ENCODE measurements around the gene PTPRF. TPM values are rescaled to one million over a fixed set of nuclear protein-coding genes. Genes with fewer than 3 reads are reported as not detected.

Gene PTPRF
- total RNA-seq, 1 donor from 2014 or later = 71.1 TPM

DNA sequence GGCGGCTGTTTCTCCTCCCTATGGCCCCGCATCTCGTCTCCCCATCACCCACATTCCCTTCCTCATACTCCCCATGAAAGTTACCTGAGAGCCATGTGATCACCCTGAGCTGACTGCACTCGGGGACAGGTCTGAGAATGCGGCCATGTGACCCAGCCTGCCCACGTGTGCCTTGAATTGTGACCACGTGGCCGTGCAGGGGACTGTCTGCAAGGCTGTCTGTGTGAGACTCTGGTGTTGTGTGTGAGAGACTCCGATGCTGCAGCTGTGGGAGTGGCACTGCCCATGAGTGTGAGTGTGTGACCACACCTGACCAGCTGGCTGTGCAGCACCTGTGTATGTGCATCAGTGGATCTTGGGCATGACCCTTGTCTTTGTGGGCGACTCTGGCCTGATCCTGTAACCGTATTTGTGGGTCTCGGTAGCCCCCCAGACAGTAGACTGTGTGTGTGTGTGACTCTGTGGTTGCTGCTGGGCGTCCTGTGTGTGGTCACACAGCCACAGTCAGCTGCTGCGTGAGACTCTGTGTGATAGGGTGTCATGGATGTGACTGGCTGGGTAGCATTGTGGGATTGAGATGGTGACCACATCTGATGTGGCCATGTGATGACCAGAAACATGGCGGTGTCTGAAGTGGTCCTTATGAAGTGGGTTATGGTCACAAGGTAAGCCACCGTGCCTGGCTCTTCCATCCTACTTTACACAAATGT lies 62.4 kb downstream of the PTPRF start:
- peaks cover 3% of the 10 kb centered on the region for H3K27me3 Mint-ChIP-seq (ENCODE audit: insufficient read depth, low read depth)
- H3F3A ChIP-seq (ENCODE audit: low read depth) = no peaks in the 10 kb centered on the region
- peaks cover 26% of the 10 kb centered on the region for H3K36me3 Mint-ChIP-seq
- no peaks in the 10 kb centered on the region for H3K36me3 ChIP-seq
- no peaks in the 10 kb centered on the region for H3K27me3 ChIP-seq
- H3K4me3 ChIP-seq = no peak overlapping the region
- H3K9me3 Mint-ChIP-seq = no peaks in the 10 kb centered on the region
- no peak overlapping the region for H3K27ac Mint-ChIP-seq
- H3K27ac ChIP-seq = no peak overlapping the region
- H2AFZ ChIP-seq (replicated peaks) = no peak overlapping the region
- H4K20me1 ChIP-seq (ENCODE audit: low read depth) = peaks cover 2% of the 10 kb centered on the region
- no peak for TF ChIP-seq EZH2phosphoT487 (IDR thresholded peaks at IDR 0.05)
- TF ChIP-seq, protein P1, sequence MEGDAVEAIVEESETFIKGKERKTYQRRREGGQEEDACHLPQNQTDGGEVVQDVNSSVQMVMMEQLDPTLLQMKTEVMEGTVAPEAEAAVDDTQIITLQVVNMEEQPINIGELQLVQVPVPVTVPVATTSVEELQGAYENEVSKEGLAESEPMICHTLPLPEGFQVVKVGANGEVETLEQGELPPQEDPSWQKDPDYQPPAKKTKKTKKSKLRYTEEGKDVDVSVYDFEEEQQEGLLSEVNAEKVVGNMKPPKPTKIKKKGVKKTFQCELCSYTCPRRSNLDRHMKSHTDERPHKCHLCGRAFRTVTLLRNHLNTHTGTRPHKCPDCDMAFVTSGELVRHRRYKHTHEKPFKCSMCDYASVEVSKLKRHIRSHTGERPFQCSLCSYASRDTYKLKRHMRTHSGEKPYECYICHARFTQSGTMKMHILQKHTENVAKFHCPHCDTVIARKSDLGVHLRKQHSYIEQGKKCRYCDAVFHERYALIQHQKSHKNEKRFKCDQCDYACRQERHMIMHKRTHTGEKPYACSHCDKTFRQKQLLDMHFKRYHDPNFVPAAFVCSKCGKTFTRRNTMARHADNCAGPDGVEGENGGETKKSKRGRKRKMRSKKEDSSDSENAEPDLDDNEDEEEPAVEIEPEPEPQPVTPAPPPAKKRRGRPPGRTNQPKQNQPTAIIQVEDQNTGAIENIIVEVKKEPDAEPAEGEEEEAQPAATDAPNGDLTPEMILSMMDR (IDR thresholded peaks at IDR 0.05) = no peak
- no peak for TF ChIP-seq EZH2 (IDR thresholded peaks at IDR 0.05)
- no peaks in the 10 kb centered on the region for H3K79me2 ChIP-seq (ENCODE audit: low read depth)
- no peak for DNase-seq (ENCODE audit: low spot score)
- H3K9me3 ChIP-seq (ENCODE audit: low read depth) = no peaks in the 10 kb centered on the region
- H3K4me2 ChIP-seq = no peak overlapping the region
- no peaks in the 10 kb centered on the region for H3K4me1 Mint-ChIP-seq
- H3K9ac ChIP-seq = no peak overlapping the region
- no peaks in the 10 kb centered on the region for H3K4me1 ChIP-seq
- H3K4me3 Mint-ChIP-seq = peak overlapping the region; percentile 50

DNA sequence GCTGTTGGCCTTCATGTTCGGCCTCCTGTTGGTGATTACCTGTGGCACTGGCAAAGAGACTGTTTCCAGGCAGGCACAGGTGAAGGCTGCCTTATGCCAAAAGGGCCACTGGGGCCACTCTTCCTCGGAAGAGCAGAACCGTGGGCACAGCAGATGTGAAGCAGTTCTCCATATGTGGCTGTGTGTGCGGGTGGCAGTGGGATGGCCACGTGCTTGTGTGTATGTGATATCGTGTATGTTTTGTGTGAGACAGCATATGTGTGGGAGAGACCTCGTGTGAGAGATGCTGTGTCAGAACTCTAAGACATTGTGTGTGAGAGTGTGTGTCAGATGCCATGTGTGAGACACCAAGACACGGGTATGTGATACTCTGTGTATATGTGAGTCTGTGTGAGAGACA lies 65.9 kb downstream of the PTPRF start:
- H3K4me1 Mint-ChIP-seq = no peaks in the 10 kb centered on the region
- no peak for DNase-seq (ENCODE audit: low spot score)
- peaks cover 3% of the 10 kb centered on the region for H3K27me3 Mint-ChIP-seq (ENCODE audit: insufficient read depth, low read depth)
- peaks cover 17% of the 10 kb centered on the region for H3K36me3 Mint-ChIP-seq
- TF ChIP-seq, protein P1 (IDR thresholded peaks at IDR 0.05) = no peak
- TF ChIP-seq EZH2phosphoT487 (IDR thresholded peaks at IDR 0.05) (no peak), EZH2 (IDR thresholded peaks at IDR 0.05) (no peak)
- no peaks in the 10 kb centered on the region for H3K9me3 Mint-ChIP-seq
- Histone ChIP-seq H3F3A (ENCODE audit: low read depth) (no peaks in the 10 kb centered on the region), H3K36me3 (no peaks in the 10 kb centered on the region), H3K4me2 (no peak overlapping the region), H3K9ac (no peak overlapping the region), H4K20me1 (ENCODE audit: low read depth) (no peaks in the 10 kb centered on the region), H3K27me3 (no peaks in the 10 kb centered on the region), H3K4me1 (no peaks in the 10 kb centered on the region), H3K9me3 (ENCODE audit: low read depth) (no peaks in the 10 kb centered on the region), H3K4me3 (no peak overlapping the region), H3K79me2 (ENCODE audit: low read depth) (no peaks in the 10 kb centered on the region), H3K27ac (no peak overlapping the region), H2AFZ (replicated peaks) (no peak overlapping the region)
- no peak overlapping the region for H3K27ac Mint-ChIP-seq
- no peak overlapping the region for H3K4me3 Mint-ChIP-seq

DNA sequence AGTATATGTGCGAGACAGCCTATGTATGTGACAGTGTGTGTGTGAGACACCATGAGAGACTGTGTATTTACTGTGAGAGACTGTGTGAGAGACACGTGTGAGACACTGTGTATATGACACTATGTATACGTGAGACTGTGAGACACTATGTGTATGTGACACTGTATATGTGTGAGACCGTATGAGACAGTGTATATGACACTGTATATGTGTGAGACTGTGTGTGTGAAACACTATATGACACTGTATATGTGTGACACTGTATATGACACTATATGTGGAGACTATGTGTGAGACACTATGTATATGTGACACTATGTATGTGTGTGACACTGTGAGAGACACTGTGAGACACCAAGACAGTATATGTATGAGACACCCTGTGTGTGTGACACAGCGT lies 66.3 kb downstream of the PTPRF start:
- no peaks in the 10 kb centered on the region for H3F3A ChIP-seq (ENCODE audit: low read depth)
- H3K9me3 Mint-ChIP-seq = no peaks in the 10 kb centered on the region
- no peaks in the 10 kb centered on the region for H3K4me1 Mint-ChIP-seq
- no peaks in the 10 kb centered on the region for H3K79me2 ChIP-seq (ENCODE audit: low read depth)
- H2AFZ ChIP-seq (replicated peaks) = no peak overlapping the region
- H3K9me3 ChIP-seq (ENCODE audit: low read depth) = no peaks in the 10 kb centered on the region
- H3K4me3 Mint-ChIP-seq = no peak overlapping the region
- no peaks in the 10 kb centered on the region for H3K4me1 ChIP-seq
- H3K27ac Mint-ChIP-seq = no peak overlapping the region
- no peak overlapping the region for H3K4me3 ChIP-seq
- H3K27me3 ChIP-seq = no peaks in the 10 kb centered on the region
- H3K36me3 Mint-ChIP-seq = peaks cover 18% of the 10 kb centered on the region
- no peak for TF ChIP-seq EZH2phosphoT487 (IDR thresholded peaks at IDR 0.05)
- TF ChIP-seq, protein P1 (IDR thresholded peaks at IDR 0.05) = no peak
- TF ChIP-seq EZH2 (IDR thresholded peaks at IDR 0.05) = no peak
- peaks cover 3% of the 10 kb centered on the region for H3K27me3 Mint-ChIP-seq (ENCODE audit: insufficient read depth, low read depth)
- no peak overlapping the region for H3K9ac ChIP-seq
- H3K36me3 ChIP-seq = no peaks in the 10 kb centered on the region
- H4K20me1 ChIP-seq (ENCODE audit: low read depth) = no peaks in the 10 kb centered on the region
- no peak for DNase-seq (ENCODE audit: low spot score)
- no peak overlapping the region for H3K4me2 ChIP-seq
- H3K27ac ChIP-seq = no peak overlapping the region
